MM.1S (cell line): ENCODE data around the gene RNF149.

Source experiments
- EZH2 ChIP-seq: fragments of 300-600 bp; sonication (generic); optimal IDR thresholded peaks from 2 replicates; pipeline ENCODE3; 2017; ENCODE audit warnings: low read depth, mild to moderate bottlenecking, antibody characterized with exemption, low read length, mixed read lengths
- TF ChIP-seq, protein P1 (sequence below): fragments of 300-600 bp; sonication (generic); IDR thresholded peaks from 2 replicates; pipeline ENCODE4 v1.5.1; 2016; ENCODE audit warnings: antibody characterized with exemption, low read length, mixed read lengths

DNA sequence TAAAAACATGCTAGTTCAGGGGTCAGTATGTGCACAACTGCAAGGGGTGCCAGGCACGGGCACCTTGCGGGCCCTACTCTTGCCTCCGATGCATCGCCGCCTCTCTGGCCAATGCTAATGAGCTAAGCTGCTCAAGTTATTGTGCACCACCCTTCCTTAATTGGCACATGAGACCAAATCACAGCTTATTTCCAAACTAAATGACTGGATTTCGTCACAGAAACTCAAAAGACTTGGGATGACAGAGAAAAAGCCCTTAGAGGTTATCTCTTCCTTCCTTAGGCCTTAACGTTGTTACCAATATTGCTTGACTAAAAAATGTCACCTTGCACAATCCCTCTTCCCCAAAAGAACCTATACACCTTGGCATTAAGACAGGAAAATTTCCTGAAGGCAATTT is 7.7 kb downstream of the RNF149 start:
- TF ChIP-seq, protein P1, sequence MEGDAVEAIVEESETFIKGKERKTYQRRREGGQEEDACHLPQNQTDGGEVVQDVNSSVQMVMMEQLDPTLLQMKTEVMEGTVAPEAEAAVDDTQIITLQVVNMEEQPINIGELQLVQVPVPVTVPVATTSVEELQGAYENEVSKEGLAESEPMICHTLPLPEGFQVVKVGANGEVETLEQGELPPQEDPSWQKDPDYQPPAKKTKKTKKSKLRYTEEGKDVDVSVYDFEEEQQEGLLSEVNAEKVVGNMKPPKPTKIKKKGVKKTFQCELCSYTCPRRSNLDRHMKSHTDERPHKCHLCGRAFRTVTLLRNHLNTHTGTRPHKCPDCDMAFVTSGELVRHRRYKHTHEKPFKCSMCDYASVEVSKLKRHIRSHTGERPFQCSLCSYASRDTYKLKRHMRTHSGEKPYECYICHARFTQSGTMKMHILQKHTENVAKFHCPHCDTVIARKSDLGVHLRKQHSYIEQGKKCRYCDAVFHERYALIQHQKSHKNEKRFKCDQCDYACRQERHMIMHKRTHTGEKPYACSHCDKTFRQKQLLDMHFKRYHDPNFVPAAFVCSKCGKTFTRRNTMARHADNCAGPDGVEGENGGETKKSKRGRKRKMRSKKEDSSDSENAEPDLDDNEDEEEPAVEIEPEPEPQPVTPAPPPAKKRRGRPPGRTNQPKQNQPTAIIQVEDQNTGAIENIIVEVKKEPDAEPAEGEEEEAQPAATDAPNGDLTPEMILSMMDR: no peak
- no peak for TF ChIP-seq EZH2
